Memory B cell (primary cell): ENCODE data around the gene C2CD4B.
A peak's percentile ranks its signal among the peaks of the same experiment; 100 is the strongest.

Source experiments
- ATAC-seq: fragments of 150-1000 bp; cut with Tn5 transposase; 2 replicates; pipeline ENCODE4 v1.10.0; 2021; ENCODE audit warnings: low read depth, mild to moderate bottlenecking, moderate library complexity
- DNase-seq, 2 donors: peaks; one replicate each; pipeline ENCODE4 v3.0.0; 2022; ENCODE audit warnings: low spot score in 2 of 2
- H3K27ac Mint-ChIP-seq: one replicate; pipeline ENCODE4 v1.8.0; 2022; ENCODE audit warnings: mild to moderate bottlenecking, moderate library complexity, mixed read lengths
- H3K27me3 Mint-ChIP-seq: one replicate; pipeline ENCODE4 v1.8.0; 2022; ENCODE audit warnings: mixed read lengths
- H3K36me3 Mint-ChIP-seq: one replicate; pipeline ENCODE4 v1.8.0; 2022; ENCODE audit warnings: mild to moderate bottlenecking, mixed read lengths
- H3K4me1 Mint-ChIP-seq: one replicate; pipeline ENCODE4 v1.8.0; 2022; ENCODE audit warnings: mixed read lengths
- H3K4me3 Mint-ChIP-seq: one replicate; pipeline ENCODE4 v1.8.0; 2022; ENCODE audit warnings: mild to moderate bottlenecking, moderate library complexity, mixed read lengths
- H3K9me3 Mint-ChIP-seq: one replicate; pipeline ENCODE4 v1.8.0; 2022; ENCODE audit warnings: mixed read lengths

The C2CD4B gene

DNA sequence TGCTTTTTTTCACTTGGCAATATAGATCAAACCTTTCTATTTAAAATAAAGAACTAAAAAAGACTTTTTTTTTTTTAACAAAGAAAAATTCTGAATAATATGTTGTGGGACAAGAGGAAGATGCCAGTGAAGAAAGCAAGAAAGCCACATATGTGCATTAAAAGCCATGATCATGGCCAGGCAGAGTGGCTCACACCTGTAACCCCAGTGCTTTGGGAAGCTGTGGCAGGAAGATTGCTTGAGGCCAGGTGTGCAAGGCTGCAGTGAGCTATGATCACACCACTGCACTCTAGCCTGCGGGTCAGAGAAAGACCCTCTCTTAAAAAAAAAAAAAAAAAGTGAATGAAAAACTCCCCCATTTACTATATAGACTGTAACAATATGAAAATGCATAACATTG lies 23.9 kb downstream of the C2CD4B start:
- ATAC-seq = no peak
- Mint-ChIP-seq H3K27me3 (peaks cover 12% of the 10 kb centered on the region), H3K4me1 (no peaks in the 10 kb centered on the region), H3K4me3 (no peak overlapping the region), H3K36me3 (peaks cover 2% of the 10 kb centered on the region), H3K9me3 (no peaks in the 10 kb centered on the region), H3K27ac (no peak overlapping the region)
- DNase-seq = no peak

DNA sequence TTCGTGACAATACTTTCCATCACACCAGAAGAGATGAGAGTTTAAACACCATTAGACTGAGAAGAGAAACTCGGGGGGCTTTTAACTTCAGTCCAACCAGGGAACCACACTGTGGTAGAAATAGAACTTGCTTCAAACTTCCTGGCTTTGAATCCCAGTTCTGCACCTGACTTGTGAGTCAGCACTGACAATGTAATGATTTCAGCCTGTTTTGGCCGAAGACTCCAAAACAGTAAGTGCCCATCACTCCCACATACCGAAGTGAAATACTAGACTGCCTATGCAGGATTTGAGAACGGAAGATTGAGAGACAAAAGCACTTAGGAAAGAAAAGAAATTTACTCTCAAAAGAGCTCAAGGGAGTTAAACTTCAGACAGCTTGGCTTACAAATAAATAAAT lies 27.0 kb downstream of the C2CD4B start:
- Mint-ChIP-seq H3K27ac (no peak overlapping the region), H3K27me3 (peaks cover 18% of the 10 kb centered on the region), H3K36me3 (no peaks in the 10 kb centered on the region), H3K4me3 (no peak overlapping the region), H3K4me1 (no peaks in the 10 kb centered on the region), H3K9me3 (no peaks in the 10 kb centered on the region)
- no peak for DNase-seq
- ATAC-seq = no peak

- ATAC-seq = no peak
- Mint-ChIP-seq H3K36me3 (no peaks in the 10 kb centered on the region), H3K27me3 (peaks cover 20% of the 10 kb centered on the region), H3K4me3 (no peak overlapping the region), H3K27ac (no peak overlapping the region), H3K9me3 (no peaks in the 10 kb centered on the region), H3K4me1 (no peaks in the 10 kb centered on the region)
- DNase-seq = no peak
Measured at GRCh38 chr15:62136911-62137865, 27.9 kb downstream of the C2CD4B start.

- no peaks in the 10 kb centered on the region for H3K9me3 Mint-ChIP-seq
- no peak for DNase-seq
- no peaks in the 10 kb centered on the region for H3K4me1 Mint-ChIP-seq
- no peak overlapping the region for H3K4me3 Mint-ChIP-seq
- H3K27me3 Mint-ChIP-seq = peaks cover 22% of the 10 kb centered on the region
- no peak for ATAC-seq
- no peaks in the 10 kb centered on the region for H3K36me3 Mint-ChIP-seq
- no peak overlapping the region for H3K27ac Mint-ChIP-seq
Measured at GRCh38 chr15:62135532-62136134, 29.5 kb downstream of the C2CD4B start.

DNA sequence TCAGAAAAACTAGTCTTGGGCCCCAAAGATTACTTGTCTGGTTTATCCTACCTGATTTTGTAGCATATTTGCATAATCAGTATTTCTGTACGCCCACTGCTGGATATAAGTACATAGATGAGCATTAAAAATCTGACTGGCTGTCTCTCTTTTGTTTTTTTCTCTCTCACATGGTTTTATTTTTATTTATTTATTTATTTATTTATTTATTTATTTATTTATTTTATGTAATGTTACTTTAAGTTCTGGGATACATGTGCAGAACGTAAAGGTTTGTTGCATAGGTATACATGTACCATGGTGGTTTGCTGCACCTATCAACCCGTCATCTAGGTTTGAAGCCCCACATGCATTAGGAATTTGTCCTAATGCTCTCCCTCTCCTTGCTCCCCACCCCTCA lies 31.9 kb downstream of the C2CD4B start:
- H3K27me3 Mint-ChIP-seq = peaks cover 15% of the 10 kb centered on the region
- no peaks in the 10 kb centered on the region for H3K36me3 Mint-ChIP-seq
- DNase-seq (no peak), ATAC-seq (no peak)
- H3K9me3 Mint-ChIP-seq = peaks cover 2% of the 10 kb centered on the region
- no peaks in the 10 kb centered on the region for H3K4me1 Mint-ChIP-seq
- no peak overlapping the region for H3K4me3 Mint-ChIP-seq
- no peak overlapping the region for H3K27ac Mint-ChIP-seq

DNA sequence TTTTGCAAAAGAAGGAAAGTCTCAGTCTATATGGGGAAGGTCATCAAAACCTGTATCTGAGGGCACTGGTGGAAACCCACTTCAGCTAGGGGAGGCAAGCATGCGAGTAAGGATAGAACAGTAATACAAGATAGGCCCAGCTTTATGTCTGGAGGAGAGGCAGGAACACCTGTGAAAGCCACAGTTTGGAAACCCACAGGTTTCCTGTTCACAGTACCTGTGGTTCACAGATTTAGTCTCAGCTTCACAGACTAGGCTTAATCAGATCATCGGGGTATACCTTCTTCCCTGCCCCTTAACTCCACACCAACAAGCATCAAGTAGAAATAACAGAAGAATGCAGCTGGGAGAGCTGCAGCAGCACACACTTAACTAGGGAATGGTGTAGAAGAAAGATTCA lies 36.2 kb downstream of the C2CD4B start:
- Mint-ChIP-seq H3K27ac (no peak overlapping the region), H3K4me1 (peaks cover 10% of the 10 kb centered on the region), H3K36me3 (no peaks in the 10 kb centered on the region), H3K9me3 (peaks cover 5% of the 10 kb centered on the region), H3K27me3 (peaks cover 8% of the 10 kb centered on the region), H3K4me3 (no peak overlapping the region)
- ATAC-seq = no peak
- DNase-seq = no peak

DNA sequence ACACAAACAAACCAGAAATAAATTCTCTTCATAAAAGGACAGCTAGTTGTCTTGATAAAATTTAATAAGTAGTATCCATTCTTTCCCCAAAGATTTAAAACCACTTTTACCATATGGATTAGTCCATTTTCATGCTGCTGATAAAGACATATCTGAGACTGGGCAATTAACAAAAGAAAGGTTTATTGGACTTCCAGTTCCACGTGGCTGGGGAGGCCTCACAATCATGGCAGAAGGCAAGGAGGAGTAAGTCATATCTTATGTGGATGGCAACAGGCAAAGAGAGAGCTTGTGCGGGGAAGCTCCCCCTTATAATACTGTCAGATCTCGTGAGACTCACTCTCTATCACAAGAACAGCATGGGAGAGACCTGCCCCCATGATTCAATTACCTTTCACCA lies 38.7 kb downstream of the C2CD4B start:
- peaks cover 4% of the 10 kb centered on the region for H3K27me3 Mint-ChIP-seq
- no peak for DNase-seq
- no peak overlapping the region for H3K4me3 Mint-ChIP-seq
- peaks cover 5% of the 10 kb centered on the region for H3K9me3 Mint-ChIP-seq
- H3K27ac Mint-ChIP-seq = no peak overlapping the region
- H3K4me1 Mint-ChIP-seq = peaks cover 10% of the 10 kb centered on the region
- no peak for ATAC-seq
- no peaks in the 10 kb centered on the region for H3K36me3 Mint-ChIP-seq

- H3K36me3 Mint-ChIP-seq = no peaks in the 10 kb centered on the region
- no peak for ATAC-seq
Measured at GRCh38 chr15:62125773-62126172, 39.3 kb downstream of the C2CD4B start.

GRCh38 chr15:62124973-62125303 lies 40.1 kb downstream of the C2CD4B start:
- peak overlapping the region; percentile 52 for H3K27ac Mint-ChIP-seq

More at GRCh38 chr15:62125773-62126172, 39.3 kb downstream of the C2CD4B start:
- no peak overlapping the region for H3K4me3 Mint-ChIP-seq
- peaks cover 4% of the 10 kb centered on the region for H3K27me3 Mint-ChIP-seq
- H3K27ac Mint-ChIP-seq = no peak overlapping the region
- DNase-seq = no peak
- H3K9me3 Mint-ChIP-seq = peaks cover 5% of the 10 kb centered on the region
- H3K4me1 Mint-ChIP-seq = peaks cover 10% of the 10 kb centered on the region

GRCh38 chr15:62124176-62124972 lies 40.7 kb downstream of the C2CD4B start:
- ATAC-seq (peak; percentile 26), DNase-seq (no peak)
- Mint-ChIP-seq H3K9me3 (peaks cover 3% of the 10 kb centered on the region), H3K27me3 (peaks cover 4% of the 10 kb centered on the region), H3K4me3 (no peak overlapping the region), H3K36me3 (no peaks in the 10 kb centered on the region), H3K27ac (peak overlapping the region; percentile 52), H3K4me1 (peaks cover 10% of the 10 kb centered on the region)

More at GRCh38 chr15:62124973-62125303, 40.1 kb downstream of the C2CD4B start:
- no peaks in the 10 kb centered on the region for H3K36me3 Mint-ChIP-seq
- H3K4me3 Mint-ChIP-seq = no peak overlapping the region
- DNase-seq = no peak
- no peak for ATAC-seq
- peaks cover 4% of the 10 kb centered on the region for H3K9me3 Mint-ChIP-seq
- H3K27me3 Mint-ChIP-seq = peaks cover 4% of the 10 kb centered on the region
- H3K4me1 Mint-ChIP-seq = peaks cover 10% of the 10 kb centered on the region

DNA sequence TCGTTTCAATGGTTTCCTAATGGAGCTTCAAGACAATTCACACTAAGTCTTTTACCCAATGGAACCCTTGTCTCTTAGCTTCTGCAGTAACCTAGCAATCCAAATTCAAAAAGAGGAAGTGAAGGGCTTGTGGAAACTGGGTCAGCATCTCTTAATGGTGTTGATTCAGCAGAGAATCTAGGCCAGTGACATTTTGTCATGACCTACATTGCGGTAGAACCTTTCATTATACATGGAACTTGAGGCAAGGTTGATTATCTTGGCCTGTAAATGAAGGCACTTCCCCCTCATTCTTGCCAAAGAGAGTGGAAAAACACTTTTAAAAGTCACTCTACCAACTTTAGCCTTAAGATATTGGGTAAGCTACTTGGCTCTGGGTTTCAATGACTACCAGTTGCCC lies 42.8 kb downstream of the C2CD4B start:
- Mint-ChIP-seq H3K4me3 (no peak overlapping the region), H3K27me3 (peaks cover 6% of the 10 kb centered on the region), H3K9me3 (peaks cover 2% of the 10 kb centered on the region), H3K27ac (no peak overlapping the region), H3K36me3 (no peaks in the 10 kb centered on the region), H3K4me1 (peaks cover 10% of the 10 kb centered on the region)
- DNase-seq (no peak), ATAC-seq (no peak)

DNA sequence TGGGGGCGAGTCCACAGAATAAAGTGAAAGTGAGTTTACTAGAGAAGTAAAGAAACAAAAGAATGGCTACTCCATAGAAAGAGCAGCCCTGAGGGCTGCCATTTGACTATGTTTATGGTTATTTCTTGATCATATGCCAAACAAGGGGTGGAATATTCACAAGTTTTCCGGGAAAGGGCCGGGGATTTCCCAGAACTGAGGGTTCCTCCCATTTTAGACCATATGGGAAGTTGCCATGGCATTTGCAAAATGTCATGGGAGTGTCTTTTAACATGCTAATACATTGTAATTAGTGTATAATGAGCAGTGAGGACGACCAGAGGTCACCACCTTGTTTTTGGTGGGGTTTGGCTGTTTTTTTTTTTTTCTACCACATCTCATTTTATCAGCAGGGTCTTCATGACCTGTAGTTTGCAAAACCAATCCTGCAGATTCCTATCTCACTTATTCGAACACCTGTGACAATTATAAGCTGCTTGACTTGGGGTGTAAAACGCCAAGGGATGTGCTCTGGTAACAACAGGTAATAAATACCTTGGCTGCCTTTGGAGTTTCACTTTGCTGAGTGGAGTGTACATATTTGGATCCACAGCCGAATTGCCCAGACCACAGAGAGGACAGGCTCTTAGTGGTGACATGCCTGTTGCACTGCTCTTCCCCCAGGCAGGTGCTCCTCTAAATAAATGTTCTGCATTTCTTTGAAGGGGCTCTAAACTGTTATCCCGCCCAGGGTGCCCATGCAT lies 43.6 kb downstream of the C2CD4B start:
- no peak for DNase-seq
- no peak for ATAC-seq
- no peaks in the 10 kb centered on the region for H3K36me3 Mint-ChIP-seq
- H3K4me3 Mint-ChIP-seq = no peak overlapping the region
- H3K27me3 Mint-ChIP-seq = peaks cover 7% of the 10 kb centered on the region
- no peaks in the 10 kb centered on the region for H3K9me3 Mint-ChIP-seq
- no peak overlapping the region for H3K27ac Mint-ChIP-seq
- peaks cover 10% of the 10 kb centered on the region for H3K4me1 Mint-ChIP-seq

DNA sequence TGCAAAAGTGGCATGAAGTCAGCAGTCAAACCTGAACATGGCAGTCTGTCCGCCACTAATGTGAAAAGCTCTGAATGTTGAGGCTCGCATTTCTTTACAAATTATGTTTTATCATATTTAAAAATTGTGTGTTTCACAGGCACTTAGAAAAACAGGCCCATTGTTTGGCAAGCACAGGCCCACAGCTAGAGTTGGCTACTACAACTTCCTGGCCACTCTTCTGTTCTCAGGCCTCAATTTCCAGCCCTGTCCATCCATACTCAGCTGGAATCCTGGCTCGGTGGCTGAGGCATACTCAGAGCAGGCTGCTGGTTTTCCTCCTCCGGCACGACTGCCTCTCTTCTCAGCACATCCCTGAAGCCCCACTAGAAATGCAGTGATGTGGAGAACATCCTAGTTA lies 44.3 kb downstream of the C2CD4B start:
- H3K4me1 Mint-ChIP-seq = peaks cover 10% of the 10 kb centered on the region
- peaks cover 7% of the 10 kb centered on the region for H3K27me3 Mint-ChIP-seq
- H3K27ac Mint-ChIP-seq = no peak overlapping the region
- no peaks in the 10 kb centered on the region for H3K9me3 Mint-ChIP-seq
- ATAC-seq = no peak
- H3K36me3 Mint-ChIP-seq = no peaks in the 10 kb centered on the region
- H3K4me3 Mint-ChIP-seq = no peak overlapping the region
- no peak for DNase-seq
